ENCODE results near the gene EXOC7. TPM values are rescaled to one million over a fixed set of nuclear protein-coding genes. Genes with fewer than 3 reads are reported as not detected.
A peak's percentile ranks its signal among the peaks of the same experiment; 100 is the strongest.
"Not testable (repeated sequence)": the region's sequence is repeated elsewhere in the genome, so short reads cannot be mapped to it uniquely, and the experiment has no call there.

The EXOC7 gene
- total RNA-seq, 1 donor from 2014 or later, result 82.2 TPM

DNA sequence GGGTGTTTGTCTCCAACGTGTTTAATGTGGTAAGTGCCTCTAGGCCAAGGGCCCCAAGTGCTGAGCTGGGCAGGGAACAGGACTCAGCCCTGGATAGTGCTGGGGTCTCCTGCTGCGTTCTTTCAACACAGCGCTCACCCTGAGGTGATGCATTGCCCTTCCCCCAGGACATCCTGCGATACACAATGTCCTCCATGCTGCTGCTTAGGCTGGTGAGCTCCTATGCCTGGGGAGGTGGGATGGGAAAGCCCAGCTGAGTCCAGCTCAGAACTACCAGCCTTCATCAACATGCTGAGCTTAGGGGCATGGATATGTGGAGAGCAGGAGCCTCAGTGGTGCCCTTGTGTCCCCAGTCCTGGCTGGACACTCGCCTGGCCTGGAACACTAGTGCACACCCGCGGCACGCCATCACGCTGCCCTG lies 24.0 kb downstream of the EXOC7 start:
- DNase-seq, result no peak
- intact Hi-C loops (cut with micrococcal nuclease), result no loop called here
- ATAC-seq, result peak; percentile 3

DNA sequence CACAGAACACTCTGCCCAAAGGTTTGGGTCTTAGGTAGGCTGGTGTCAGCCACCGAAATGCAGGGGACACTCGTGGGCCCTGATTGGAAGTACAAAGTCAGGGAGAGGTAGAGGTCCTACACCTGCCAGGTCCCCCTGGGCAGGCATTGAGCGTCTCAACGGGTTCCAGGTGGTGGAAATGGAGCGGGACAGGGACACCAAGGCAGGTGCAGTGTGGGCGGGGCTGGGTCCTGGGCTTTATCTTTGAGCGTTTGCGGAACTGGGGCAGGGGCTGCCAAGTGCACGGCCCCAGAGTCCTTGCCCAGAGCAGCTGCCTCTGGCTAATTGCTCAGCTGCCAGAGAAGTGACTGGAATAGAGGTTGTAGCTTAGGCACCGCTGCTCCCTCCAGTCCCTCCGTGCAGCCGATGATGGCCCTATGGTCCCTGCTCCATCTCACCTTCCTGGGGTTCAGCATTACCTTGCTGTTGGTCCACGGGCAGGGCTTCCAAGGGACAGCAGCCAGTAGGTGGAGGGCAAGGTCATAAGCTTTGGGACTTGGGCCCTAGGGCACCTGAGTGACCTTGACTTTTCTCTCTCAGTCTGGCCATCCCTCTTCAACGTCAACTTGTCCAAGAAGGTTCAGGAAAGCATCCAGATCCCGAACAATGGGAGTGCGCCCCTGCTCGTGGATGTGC lies 24.6 kb downstream of the EXOC7 start, which contains the start of gene ZACN:
ZACN (plus strand) TSS at position 323 of the 675 bp plus-strand sequence; CDS start at position 406, 83 bp downstream.
- no peak for ATAC-seq
- no peak for DNase-seq
- intact Hi-C loops (cut with micrococcal nuclease), result no loop called here

DNA sequence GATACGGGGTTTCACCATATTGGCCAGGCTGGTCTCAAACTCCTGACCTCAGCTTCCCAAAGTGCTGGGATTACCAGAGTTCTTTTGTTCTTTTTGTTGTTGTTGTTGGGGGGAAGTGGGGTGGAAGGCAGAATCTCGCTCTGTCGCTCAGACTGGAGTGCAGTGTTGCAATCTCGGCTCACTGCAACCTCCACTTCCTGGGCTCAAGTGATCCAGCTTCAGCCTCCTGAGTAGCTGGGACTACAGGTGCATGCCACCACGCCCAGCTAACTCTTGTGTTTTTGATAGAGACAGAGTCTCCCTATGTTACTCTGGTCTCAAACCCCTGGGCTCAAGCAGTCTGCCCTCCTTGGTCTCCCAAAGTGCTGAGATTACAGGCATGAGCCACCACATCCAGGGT lies 25.2 kb downstream of the EXOC7 start:
- intact Hi-C loops (cut with micrococcal nuclease); DNase-seq; ATAC-seq: not testable (repeated sequence)

DNA sequence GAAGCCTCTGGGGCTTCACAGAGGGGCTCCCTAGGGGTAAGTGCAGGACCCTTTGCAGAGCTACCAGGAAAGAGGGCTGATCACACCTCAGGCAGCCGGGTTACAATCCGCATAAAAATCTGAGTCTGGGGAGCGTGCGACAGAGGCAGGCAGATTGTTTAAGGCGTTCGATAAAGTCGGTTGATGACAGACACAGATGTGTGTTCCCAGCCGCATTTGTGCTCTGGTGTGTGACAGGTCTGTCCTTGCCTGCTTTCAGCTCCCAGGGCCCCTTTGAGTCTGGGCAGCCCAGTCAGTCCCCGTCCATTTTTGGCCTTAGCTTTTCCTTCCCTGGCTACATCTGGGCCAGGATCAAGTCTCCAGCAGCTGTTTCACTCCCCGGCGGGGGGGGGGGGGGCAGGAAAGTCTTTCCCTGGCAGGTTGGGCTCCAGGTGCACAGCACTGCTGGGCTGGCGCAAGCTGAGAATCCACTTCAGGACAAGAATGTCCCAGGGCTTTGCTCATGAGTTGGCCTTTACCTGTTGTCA lies 25.9 kb downstream of the EXOC7 start:
- ATAC-seq (no peak), DNase-seq (no peak)
- intact Hi-C loops (cut with micrococcal nuclease), result no loop called here

DNA sequence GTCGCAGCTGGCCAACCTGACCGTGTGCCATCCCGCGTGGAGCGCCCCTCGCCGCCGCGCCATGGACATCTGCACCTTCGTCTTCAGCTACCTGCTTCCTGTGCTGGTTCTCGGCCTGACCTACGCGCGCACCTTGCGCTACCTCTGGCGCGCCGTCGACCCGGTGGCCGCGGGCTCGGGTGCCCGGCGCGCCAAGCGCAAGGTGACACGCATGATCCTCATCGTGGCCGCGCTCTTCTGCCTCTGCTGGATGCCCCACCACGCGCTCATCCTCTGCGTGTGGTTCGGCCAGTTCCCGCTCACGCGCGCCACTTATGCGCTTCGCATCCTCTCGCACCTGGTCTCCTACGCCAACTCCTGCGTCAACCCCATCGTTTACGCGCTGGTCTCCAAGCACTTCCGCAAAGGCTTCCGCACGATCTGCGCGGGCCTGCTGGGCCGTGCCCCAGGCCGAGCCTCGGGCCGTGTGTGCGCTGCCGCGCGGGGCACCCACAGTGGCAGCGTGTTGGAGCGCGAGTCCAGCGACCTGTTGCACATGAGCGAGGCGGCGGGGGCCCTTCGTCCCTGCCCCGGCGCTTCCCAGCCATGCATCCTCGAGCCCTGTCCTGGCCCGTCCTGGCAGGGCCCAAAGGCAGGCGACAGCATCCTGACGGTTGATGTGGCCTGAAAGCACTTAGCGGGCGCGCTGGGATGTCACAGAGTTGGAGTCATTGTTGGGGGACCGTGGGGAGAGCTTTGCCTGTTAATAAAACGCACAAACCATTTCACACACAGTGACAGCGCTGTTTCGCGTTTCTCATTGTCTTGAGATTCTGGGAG lies 26.6 kb downstream of the EXOC7 start:
- no peak for DNase-seq
- intact Hi-C loops (cut with micrococcal nuclease), result no loop called here
- no peak for ATAC-seq

DNA sequence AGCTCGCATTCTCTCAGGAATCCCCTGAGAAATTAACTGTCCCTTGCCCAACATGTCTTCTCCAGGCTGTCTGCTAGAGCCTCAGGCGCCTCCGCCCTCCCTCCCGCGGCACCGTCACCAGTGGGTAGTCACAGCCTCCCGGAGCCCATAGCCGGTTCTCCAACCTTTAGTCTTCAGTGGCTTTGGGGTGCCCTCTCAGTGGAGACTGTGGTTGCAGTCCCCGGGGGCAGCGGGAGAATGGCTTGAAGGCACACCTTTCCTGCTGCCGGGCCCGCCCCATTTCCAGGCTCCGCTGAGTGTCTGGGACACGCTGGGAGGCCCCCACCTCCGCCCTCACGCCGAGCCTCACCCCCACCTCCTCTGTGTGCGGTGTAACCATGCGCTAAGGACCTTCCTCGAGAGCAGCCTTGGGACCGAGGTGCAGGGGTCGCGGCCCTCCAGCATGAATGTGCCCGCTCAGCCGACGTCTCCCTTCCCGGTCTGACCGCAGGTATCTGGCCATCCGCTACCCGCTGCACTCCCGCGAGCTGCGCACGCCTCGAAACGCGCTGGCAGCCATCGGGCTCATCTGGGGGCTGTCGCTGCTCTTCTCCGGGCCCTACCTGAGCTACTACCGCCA lies 27.3 kb downstream of the EXOC7 start:
- intact Hi-C loops (cut with micrococcal nuclease), result no loop called here
- ATAC-seq (no peak), DNase-seq (no peak)

DNA sequence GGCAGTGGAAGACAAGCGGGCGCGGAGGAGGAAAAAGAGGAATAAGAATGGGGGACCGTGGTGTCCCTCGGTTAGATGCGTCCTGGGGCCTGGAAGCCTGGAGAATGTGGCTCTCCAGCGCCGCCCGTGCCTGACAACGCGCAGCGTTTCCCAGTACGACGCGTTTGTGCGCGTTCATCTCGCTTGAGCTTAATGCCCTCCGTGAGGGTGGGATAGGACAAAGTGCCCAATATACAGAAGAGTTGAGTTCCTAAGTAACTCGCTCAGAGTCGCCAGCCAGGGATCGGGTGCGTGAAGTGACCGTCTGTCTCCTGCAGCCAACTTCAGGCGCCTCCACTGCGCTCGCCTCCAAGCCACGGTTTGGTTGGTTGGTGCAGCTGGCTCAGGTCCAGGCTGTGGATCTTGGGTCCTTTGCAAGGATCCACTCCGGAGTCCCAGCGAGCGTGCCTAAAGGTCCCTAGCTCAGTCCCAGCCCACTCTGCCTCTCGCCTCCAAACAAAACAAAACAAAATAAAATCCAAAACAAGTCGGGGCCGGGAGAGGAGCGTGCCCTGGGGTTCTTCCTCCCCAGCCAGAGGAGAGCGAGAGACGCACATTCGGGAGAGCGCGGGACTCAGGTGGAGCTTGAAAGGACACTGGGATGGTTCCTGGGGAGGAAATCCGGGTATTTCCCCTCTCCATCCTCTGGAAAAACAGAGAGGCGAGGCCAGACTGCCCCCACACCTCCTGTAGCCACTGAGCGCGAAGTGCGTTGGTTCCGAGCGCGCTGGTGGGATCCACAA lies 28.0 kb downstream of the EXOC7 start:
- DNase-seq, result no peak
- intact Hi-C loops (cut with micrococcal nuclease), result no loop called here
- ATAC-seq, result no peak

DNA sequence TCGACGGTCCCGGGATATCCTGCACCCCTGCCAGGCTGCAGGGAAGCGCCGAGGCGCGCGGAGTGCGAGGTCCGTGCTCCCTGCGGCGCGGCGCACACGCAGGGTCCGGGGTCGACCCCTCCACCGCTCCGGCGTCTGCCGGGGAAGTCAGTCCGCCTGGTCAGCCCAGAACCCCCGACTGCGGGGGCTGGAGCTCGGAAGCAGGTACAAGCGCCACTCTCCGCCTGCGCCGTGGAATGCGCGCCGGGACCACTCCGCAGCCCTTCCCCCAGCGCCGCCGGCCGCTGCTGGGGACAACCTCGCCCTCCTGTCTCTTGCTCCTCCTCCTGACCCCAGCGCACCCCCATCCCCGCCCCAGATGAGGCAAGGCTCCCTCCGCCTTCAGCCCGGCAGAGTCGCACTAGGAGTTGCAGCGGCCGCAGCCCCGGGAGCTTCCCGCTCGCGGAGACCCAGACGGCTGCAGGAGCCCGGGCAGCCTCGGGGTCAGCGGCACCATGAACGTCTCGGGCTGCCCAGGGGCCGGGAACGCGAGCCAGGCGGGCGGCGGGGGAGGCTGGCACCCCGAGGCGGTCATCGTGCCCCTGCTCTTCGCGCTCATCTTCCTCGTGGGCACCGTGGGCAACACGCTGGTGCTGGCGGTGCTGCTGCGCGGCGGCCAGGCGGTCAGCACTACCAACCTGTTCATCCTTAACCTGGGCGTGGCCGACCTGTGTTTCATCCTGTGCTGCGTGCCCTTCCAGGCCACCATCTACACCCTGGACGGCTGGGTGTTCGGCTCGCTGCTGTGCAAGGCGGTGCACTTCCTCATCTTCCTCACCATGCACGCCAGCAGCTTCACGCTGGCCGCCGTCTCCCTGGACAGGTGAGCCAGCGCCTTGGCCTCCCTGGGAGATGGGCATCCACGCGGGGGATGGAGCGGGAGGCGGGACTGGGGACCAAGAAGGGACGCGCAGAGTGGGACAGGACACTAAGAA lies 28.9 kb downstream of the EXOC7 start, which contains the start of gene GALR2:
GALR2 (plus strand) TSS at position 392 of the 974 bp plus-strand sequence; CDS start at position 495, 103 bp downstream.
- DNase-seq (no peak), ATAC-seq (no peak)
- intact Hi-C loops (cut with micrococcal nuclease), result no loop called here

DNA sequence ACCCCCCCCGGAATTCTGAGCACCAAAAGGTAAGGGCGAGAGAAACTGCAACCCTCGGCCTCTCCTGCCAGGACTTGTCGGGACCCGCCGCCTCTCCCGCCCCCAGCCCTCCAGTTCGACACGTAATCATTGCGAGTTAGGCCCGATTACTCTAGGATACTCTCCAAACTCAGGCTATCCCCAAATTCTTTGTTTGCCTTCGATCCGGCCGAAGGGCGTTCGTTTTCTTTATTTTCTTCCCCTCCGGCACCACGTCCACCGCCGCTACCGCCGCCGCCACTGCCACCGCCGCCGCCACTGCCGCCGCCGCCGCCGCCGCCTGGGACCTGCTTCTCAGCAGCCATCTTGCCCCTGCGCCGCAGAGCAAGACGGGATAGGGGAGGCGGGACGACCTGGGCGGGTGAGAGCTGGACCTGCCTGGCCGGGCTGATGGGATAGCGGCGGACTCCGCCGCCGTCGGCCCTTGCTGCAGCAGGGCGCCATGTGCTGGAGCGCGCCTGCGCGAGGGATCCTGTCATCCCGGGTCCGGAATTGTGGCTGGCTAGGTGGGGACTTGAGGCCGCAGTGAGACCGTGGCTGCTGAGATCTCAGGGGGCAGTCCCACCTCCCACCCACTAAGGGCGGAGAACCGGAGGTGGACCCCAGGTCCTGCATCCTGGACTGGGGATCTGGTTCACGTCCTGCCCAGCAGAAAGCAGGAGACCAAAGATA lies 31.3 kb downstream of the EXOC7 start, which contains the start of gene SRP68:
SRP68 (minus strand) TSS at position 370 of the 711 bp plus-strand sequence; CDS start at position 344, 26 bp downstream.
- ATAC-seq, result peak; percentile 100
- intact Hi-C loops (cut with micrococcal nuclease), result no loop called here
- DNase-seq, result peak; percentile 95

DNA sequence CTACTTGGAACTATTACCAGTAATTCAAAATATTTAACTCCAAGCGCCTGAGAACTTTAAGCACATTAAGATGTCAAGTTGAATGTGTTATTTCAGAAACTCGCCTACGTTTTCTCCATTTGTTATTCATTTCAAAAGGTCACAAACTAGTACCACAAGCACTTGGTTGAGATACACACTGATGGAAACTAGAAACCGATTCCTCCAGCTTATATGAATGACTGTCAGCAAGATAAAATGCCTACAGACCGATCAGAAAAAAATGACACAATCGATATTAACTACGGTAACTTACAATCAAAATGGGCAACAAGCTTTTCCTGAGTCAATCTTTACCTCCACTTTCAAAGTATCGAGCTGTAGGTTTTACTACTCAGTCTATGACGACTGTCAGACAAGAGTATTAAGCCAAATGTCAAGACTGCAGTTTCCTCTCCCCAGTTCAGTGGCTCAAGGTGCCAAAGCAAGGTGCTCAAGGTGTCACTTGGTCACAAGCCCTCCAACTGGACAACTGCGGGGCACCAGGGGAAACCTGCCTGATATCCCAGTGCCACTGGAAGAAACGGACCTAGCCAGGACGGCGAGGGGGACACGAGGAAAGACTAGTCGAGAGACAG lies 31.9 kb downstream of the EXOC7 start:
- ATAC-seq, result no peak
- no peak for DNase-seq
- intact Hi-C loops (cut with micrococcal nuclease), result no loop called here

DNA sequence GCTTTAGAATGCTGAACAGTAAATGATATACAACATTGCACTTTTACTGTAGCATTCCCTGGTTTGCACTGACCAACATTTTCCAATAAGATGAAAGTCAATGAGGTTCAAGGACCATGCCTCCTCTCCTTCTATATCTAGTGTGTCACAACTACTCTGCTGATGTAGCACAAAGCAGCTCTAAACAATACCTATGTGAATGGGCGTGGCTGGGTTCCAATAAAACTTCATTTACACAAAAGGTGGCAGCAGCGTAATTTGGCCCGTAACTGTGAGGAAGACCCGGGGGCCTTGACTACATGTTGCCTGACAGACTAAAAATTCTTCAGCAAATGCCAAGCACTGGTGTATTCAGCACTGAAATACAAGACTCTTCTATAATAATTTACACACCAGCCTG lies 37.8 kb downstream of the EXOC7 start:
- intact Hi-C loops (cut with micrococcal nuclease), result no loop called here
- ATAC-seq, result no peak
- no peak for DNase-seq

DNA sequence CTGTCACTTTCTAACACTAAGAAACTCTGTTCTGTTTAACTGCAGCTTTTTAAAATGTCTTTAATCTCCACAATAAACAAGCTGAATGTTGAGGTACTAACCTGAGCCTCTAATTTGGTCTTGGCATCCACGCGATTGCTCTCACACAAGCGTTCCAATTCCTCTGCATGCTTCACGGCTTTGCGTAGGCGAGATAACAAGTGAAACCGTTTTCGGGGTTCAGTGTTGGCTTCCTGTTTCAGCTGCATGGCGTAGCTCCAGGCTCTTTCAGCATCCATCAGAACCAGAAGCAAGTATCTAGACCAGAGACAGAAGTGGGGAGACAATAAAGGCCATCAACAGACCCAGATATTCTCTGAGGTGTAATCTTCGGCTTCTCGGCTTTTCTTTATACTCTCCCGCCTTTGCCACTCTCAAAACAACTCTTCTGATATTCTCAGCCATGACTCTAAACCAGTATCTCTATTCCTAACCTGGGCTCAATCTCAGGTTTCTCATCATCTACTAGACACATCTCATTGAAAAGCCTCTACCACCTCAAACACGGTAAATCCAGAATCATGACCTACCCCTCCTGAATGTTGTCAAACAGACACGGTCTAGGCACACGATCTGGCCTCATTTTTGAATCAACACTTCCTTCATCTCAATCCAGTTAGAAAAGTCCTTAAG lies 39.6 kb downstream of the EXOC7 start:
- ATAC-seq, result no peak
- intact Hi-C loops (cut with micrococcal nuclease), result no loop called here

DNA sequence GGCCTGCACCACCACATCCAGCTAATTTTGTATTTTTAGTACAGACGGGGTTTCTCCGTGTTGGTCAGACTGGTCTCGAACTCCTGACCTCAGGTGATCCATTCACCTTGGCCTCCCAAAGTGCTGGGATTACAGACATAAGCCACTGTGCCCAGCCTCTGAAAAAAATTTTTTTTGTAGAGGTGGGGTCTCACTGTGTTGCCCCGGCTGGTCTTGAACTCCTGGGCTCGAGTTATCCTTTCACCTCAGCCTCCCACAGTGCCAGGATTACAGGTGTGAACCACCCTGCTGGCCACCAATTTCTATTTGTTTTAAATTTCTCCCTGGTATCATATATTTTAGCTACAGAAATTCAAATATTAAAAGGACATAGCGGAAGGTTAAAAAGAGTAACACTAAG lies 45.3 kb downstream of the EXOC7 start:
- DNase-seq, ATAC-seq: not testable (repeated sequence)

More for the DNA sequence above, 39.6 kb downstream of the EXOC7 start:
- no peak for DNase-seq

DNA sequence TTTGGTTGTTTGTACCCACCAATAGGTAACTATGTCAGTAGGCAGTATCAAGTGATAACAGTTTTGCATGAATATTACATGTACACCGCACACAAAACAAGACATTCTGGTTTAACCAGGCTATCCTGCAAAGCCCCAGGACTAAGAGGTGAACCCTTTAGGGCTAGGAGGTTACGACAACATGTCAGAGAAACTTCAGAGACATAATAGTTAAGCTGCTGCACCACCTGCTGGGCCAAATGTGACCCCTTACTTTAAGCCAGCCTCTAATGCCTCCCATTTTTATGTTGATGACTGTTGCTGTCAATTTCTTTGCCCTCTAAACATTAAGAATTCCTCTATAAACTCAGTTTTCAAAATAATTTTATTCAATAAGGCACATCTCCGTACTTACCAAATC lies 46.7 kb downstream of the EXOC7 start:
- DNase-seq (no peak), ATAC-seq (no peak)
- intact Hi-C loops (cut with micrococcal nuclease), result no loop called here

More for the DNA sequence above, 45.3 kb downstream of the EXOC7 start:
- intact Hi-C loops (cut with micrococcal nuclease), result not testable (repeated sequence)

DNA sequence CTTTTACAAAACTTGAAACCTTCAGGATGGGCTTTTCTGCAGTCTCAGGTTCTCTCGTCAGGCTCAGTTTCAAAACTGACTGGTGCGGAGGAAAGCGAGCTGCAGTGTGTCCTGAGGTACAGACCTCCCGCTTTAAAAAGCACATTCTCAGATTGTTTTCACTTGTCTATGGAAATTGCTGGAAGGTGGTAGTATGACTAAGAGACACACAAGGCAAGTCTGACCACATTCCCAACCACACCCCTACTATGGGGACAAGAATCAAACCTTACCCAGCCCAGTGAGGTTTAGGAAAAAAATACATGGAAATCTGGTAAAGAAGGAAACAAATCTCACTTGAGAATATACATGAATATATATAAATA lies 49.5 kb downstream of the EXOC7 start:
- DNase-seq (no peak), ATAC-seq (no peak)
- intact Hi-C loops (cut with micrococcal nuclease), result no loop called here

Data from left ventricle myocardium superior (tissue), 1 donor.